22Rv1 (cell line): ENCODE results near the gene RPS19BP1.
A peak's percentile ranks its signal among the peaks of the same experiment; 100 is the strongest.

Experiments used
- H3K27ac ChIP-seq: fragments of 450-650 bp; 2 replicates; pipeline ENCODE4 v1.5.1; 2017
- ZFX ChIP-seq: fragments of 450-650 bp; IDR thresholded peaks from 2 replicates; pipeline ENCODE4 v1.6.1; 2017; ENCODE audit warnings: antibody characterized with exemption, borderline replicate concordance
- TF ChIP-seq, protein P1 (sequence below): fragments of 450-650 bp; IDR thresholded peaks from 2 replicates; pipeline ENCODE4 v1.5.1; 2017; ENCODE audit warnings: mild to moderate bottlenecking

RPS19BP1 gene

DNA sequence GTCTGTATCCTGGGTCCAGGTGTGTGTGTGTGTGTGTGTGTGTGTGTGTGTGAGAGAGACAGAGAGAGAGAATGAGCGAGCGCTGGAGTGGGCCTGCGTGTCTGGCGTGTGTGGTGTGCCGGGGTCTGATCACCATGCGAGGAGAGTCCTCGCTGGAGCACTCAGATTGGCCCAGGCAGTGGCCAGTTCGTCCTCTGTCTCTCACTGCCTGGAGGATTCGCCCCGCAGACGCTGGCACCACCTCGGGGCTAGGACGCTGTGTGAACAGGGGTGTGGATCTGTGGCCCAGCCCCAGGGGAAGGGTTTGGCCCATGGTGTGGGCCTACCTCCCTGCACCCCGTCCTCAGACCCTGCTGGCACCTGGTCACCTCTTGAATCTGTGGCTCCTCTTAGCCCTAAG, 26.4 kb upstream of the RPS19BP1 start:
- TF ChIP-seq, protein P1, sequence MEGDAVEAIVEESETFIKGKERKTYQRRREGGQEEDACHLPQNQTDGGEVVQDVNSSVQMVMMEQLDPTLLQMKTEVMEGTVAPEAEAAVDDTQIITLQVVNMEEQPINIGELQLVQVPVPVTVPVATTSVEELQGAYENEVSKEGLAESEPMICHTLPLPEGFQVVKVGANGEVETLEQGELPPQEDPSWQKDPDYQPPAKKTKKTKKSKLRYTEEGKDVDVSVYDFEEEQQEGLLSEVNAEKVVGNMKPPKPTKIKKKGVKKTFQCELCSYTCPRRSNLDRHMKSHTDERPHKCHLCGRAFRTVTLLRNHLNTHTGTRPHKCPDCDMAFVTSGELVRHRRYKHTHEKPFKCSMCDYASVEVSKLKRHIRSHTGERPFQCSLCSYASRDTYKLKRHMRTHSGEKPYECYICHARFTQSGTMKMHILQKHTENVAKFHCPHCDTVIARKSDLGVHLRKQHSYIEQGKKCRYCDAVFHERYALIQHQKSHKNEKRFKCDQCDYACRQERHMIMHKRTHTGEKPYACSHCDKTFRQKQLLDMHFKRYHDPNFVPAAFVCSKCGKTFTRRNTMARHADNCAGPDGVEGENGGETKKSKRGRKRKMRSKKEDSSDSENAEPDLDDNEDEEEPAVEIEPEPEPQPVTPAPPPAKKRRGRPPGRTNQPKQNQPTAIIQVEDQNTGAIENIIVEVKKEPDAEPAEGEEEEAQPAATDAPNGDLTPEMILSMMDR, result no peak
- TF ChIP-seq ZFX, result no peak

DNA sequence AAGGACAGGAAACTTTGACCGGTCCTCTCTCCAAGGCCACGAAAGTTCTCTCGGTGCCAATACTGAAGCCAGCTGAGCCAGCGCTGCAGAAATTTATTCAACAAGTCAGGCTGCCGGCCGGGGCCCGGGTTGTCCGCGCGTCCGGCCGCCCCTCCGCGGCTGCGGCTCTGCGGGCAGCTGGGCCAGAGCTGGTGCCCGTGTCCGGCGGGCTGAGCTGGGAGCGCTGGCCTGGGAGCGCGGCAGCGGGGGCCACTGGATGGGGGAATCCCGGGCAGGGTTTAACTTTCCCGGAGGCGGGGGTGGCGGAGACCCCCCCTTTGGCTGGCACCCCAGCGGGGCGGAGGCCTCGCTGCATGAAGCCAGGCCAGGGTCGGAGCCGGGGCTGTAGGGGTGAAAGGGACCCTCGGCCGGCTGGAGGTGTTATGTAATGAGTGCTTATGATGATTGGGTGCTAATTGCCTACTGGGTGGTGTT, 25.7 kb upstream of the RPS19BP1 start:
- H3K27ac ChIP-seq, result no peak overlapping the region
- TF ChIP-seq, protein P1, result no peak
- TF ChIP-seq ZFX, result no peak

More for the DNA sequence above, 26.4 kb upstream of the RPS19BP1 start:
- H3K27ac ChIP-seq, result no peak overlapping the region

DNA sequence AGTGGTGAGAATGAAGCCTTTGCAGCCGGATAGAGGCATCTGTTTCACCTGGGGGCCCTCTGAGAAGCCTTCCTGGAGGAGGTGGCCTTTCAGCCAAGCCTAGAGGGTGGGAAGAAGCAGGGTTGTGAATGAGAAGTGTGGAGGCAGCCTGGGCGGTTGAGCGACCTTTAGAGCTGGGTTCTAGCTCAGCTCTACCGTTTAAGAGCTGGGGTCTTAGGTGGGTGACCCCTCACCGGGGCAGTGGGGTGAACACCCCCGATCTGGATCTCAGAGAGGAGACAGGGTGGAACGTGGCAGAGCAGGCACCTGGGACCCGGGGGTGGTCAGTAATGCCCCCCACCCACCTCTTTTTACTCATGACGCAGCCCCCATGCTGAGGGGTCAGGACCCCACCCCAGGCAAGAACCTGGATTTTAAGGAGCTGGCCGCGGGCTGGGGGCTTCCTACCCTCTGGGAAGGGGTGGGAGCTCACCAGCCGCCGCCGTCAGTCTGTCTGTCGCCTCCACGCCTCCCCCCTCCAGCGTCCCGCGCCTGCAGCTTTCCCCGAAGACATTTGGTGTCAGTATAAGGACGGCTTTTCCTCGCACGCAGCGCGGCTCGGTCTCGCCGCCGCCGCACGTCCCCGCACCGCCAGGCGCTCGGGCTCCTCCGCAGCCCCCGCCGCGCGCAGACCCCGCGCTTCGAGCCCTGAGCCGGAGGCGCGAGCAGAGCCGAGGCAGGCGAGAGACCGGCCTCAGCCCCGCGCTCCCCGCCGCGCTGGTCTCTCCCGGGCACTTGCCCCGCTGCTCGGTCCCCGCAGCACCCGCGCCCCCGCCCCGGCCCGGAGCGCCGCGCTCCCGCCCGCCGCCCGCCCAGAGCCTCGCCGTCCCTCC, 24.7 kb upstream of the RPS19BP1 start:
- TF ChIP-seq ZFX, result no peak
- TF ChIP-seq, protein P1, result peak; percentile 48
- no peak overlapping the region for H3K27ac ChIP-seq

DNA sequence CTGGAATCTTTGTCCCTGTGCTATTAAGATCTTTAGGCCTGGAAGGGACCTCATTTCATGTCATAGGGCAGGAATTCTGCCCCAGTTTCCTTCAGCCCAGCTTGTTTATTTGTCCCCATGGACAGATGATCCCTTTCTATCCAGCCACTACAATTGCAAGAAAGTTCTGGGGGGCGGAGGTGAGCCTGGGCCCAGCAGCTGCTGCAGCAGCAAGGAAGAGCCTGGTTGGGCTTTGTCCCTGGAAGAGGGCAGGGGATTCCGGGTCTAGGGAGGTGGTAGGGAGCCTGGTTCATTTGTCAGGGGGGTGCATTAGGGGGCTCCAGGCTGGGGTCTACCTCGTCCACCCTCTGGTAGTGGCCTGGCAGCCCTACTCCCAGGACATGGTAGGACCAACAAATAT, 21.6 kb upstream of the RPS19BP1 start:
- TF ChIP-seq, protein P1, result no peak
- TF ChIP-seq ZFX, result no peak
- no peak overlapping the region for H3K27ac ChIP-seq

DNA sequence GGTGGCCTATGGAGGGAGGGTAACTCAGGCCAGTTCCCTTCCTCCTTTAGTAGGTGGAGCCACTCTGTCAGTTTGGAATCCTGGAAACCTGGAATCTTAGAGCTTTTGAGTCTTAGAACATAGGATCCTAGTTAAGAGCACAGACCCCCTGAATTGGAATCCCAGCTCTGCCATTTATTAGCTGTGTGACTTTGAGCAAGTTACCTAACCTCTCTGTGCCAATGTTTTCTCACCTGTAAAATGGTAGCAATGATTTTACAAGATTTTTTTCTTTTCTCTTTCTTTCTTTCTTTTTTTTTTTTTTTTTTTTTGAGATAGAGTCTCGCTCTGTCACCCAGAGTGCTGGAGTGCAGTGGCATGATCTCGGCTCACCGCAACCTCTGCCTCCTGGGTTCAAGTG, 20.9 kb upstream of the RPS19BP1 start:
- TF ChIP-seq ZFX, result no peak
- TF ChIP-seq, protein P1, result no peak
- H3K27ac ChIP-seq, result no peak overlapping the region

DNA sequence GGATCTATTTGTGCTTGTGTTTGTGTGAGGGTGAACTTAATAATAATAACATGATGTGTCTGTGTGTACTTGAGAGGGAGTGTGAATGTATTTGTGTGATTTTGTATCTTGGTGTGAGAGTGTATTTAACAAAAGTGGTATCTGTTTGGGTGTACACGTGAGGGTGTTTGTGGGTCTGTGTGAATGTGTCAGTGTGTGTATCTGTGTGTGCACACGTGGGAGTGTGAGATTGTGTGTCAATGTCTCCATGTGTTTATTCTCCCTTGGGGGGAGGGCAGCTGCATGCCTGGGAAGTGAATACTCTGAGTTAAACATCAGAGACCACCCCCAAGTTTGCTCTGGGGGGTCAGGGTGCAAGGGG, 15.0 kb upstream of the RPS19BP1 start:
- TF ChIP-seq, protein P1, result no peak
- no peak for TF ChIP-seq ZFX
- no peak overlapping the region for H3K27ac ChIP-seq

DNA sequence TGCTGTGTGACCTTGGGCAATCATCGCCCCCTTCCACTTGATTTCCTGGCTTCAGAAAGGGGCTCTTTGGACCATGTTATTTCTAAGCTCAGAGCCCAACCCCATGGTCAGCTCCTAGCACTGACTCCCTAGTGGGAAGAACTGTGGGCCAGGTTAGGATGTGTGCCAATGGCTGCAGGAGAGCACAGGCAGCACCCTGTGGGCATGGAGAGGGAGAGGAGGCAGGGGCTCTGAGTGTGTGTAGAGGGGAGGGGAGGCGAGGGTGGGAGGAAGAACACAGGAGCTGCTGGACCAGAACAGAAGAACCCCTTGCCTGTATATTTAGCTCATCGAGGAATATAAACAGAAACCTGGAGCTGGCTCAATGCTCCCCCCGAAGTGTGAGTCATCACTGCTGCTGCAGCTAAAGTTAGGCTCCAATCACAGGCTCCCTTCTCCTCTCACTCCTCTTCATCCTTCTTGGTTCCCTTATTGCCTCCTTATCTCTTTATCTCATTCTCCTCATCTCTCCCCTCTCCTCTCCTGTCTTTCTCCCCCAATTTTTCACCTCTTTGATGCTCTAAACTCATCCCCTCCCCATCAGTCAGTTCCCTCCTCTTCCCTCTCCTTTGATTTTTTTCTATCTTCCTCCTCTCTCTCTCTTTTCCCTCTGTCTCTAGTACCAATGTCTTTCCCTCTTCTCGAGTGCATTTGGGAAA, 14.5 kb upstream of the RPS19BP1 start:
- H3K27ac ChIP-seq, result no peak overlapping the region
- TF ChIP-seq ZFX, result no peak
- TF ChIP-seq, protein P1, result no peak
